T-helper 17 cell (primary cell): ENCODE results near the gene FREM2. TPM values are rescaled to one million over a fixed set of nuclear protein-coding genes. Genes with fewer than 3 reads are reported as not detected.

Source experiments
- ATAC-seq: fragments of 150-1000 bp; cut with Tn5 transposase; 2 replicates; pipeline ENCODE4 v1.10.0; 2021; ENCODE audit warnings: mild to moderate bottlenecking, moderate library complexity
- DNase-seq, 3 donors: peaks; one replicate each; pipeline versions ENCODE4 v3.0.0 to v3.0.0-alpha.2; 2020 to 2021
- H3K9me3 ChIP-seq: one replicate; pipeline ENCODE4 v1.7.0; 2013; ENCODE audit warnings: low read length, mild to moderate bottlenecking; ENCODE audit not compliant: control insufficient read depth, poor library complexity, severe bottlenecking
- H3K27ac Mint-ChIP-seq: one replicate; pipeline ENCODE4 v1.8.0; 2022; ENCODE audit warnings: mild to moderate bottlenecking, moderate library complexity, mixed read lengths
- H3K27me3 Mint-ChIP-seq: one replicate; pipeline ENCODE4 v1.8.0; 2022; ENCODE audit warnings: mixed read lengths
- H3K36me3 Mint-ChIP-seq: one replicate; pipeline ENCODE4 v1.8.0; 2022; ENCODE audit warnings: low read depth, mixed read lengths
- H3K4me1 Mint-ChIP-seq: one replicate; pipeline ENCODE4 v1.8.0; 2022; ENCODE audit warnings: mild to moderate bottlenecking, mixed read lengths
- H3K4me3 Mint-ChIP-seq: one replicate; pipeline ENCODE4 v1.8.0; 2022; ENCODE audit warnings: mild to moderate bottlenecking, moderate library complexity, mixed read lengths
- total RNA-seq, 4 donors: library from RNA in 2 of 4; stranded (reverse) in 2 of 4; gene quantifications; one replicate each; pipeline ENCODE4 v1.2.3 and lab custom pipeline; 2022 to 2026

Gene FREM2
- total RNA-seq, 2 donors from 2014 or later = not detected

GRCh38 chr13:38755793-38756192 lies 68.9 kb downstream of the FREM2 start:
- Mint-ChIP-seq H3K27me3 (peaks cover 20% of the 10 kb centered on the region), H3K4me1 (no peaks in the 10 kb centered on the region), H3K4me3 (no peak overlapping the region), H3K27ac (no peak overlapping the region), H3K36me3 (no peaks in the 10 kb centered on the region)
- ATAC-seq (no peak), DNase-seq (no peak)
- H3K9me3 ChIP-seq = no peaks in the 10 kb centered on the region

- H3K27ac Mint-ChIP-seq = no peak overlapping the region
- H3K27me3 Mint-ChIP-seq = peaks cover 14% of the 10 kb centered on the region
- H3K4me3 Mint-ChIP-seq = no peak overlapping the region
- no peaks in the 10 kb centered on the region for H3K36me3 Mint-ChIP-seq
- no peaks in the 10 kb centered on the region for H3K9me3 ChIP-seq
- DNase-seq (no peak), ATAC-seq (no peak)
- no peaks in the 10 kb centered on the region for H3K4me1 Mint-ChIP-seq
These were observed 71.4 kb downstream of the FREM2 start for GRCh38 chr13:38758277-38758676.

- H3K9me3 ChIP-seq = no peaks in the 10 kb centered on the region
- DNase-seq (no peak), ATAC-seq (no peak)
- H3K36me3 Mint-ChIP-seq = no peaks in the 10 kb centered on the region
- H3K4me3 Mint-ChIP-seq = no peak overlapping the region
- H3K4me1 Mint-ChIP-seq = peaks cover 3% of the 10 kb centered on the region
- H3K27me3 Mint-ChIP-seq = peaks cover 14% of the 10 kb centered on the region
- no peak overlapping the region for H3K27ac Mint-ChIP-seq
These were observed 72.5 kb downstream of the FREM2 start for GRCh38 chr13:38759390-38759789.

GRCh38 chr13:38763446-38764381 lies 76.8 kb downstream of the FREM2 start:
- Mint-ChIP-seq H3K27me3 (peaks cover 9% of the 10 kb centered on the region), H3K4me3 (no peak overlapping the region), H3K4me1 (peaks cover 3% of the 10 kb centered on the region), H3K27ac (no peak overlapping the region), H3K36me3 (no peaks in the 10 kb centered on the region)
- ATAC-seq (no peak), DNase-seq (no peak)
- no peaks in the 10 kb centered on the region for H3K9me3 ChIP-seq

GRCh38 chr13:38766799-38767198 lies 79.9 kb downstream of the FREM2 start:
- Mint-ChIP-seq H3K27me3 (peaks cover 11% of the 10 kb centered on the region), H3K4me1 (peaks cover 6% of the 10 kb centered on the region), H3K4me3 (no peak overlapping the region), H3K36me3 (no peaks in the 10 kb centered on the region), H3K27ac (no peak overlapping the region)
- DNase-seq (no peak), ATAC-seq (no peak)
- no peaks in the 10 kb centered on the region for H3K9me3 ChIP-seq

GRCh38 chr13:38767506-38768265 lies 80.8 kb downstream of the FREM2 start:
- H3K4me3 Mint-ChIP-seq = no peak overlapping the region
- H3K9me3 ChIP-seq = no peaks in the 10 kb centered on the region
- DNase-seq (no peak), ATAC-seq (no peak)
- peaks cover 6% of the 10 kb centered on the region for H3K4me1 Mint-ChIP-seq
- no peak overlapping the region for H3K27ac Mint-ChIP-seq
- H3K27me3 Mint-ChIP-seq = peaks cover 14% of the 10 kb centered on the region
- no peaks in the 10 kb centered on the region for H3K36me3 Mint-ChIP-seq

GRCh38 chr13:38769526-38769925 lies 82.6 kb downstream of the FREM2 start:
- no peak overlapping the region for H3K4me3 Mint-ChIP-seq
- no peak for ATAC-seq
- H3K27me3 Mint-ChIP-seq = peaks cover 23% of the 10 kb centered on the region
- no peak for DNase-seq
- H3K27ac Mint-ChIP-seq = no peak overlapping the region
- no peaks in the 10 kb centered on the region for H3K9me3 ChIP-seq
- no peaks in the 10 kb centered on the region for H3K36me3 Mint-ChIP-seq
- peaks cover 3% of the 10 kb centered on the region for H3K4me1 Mint-ChIP-seq

GRCh38 chr13:38775085-38775484 lies 88.2 kb downstream of the FREM2 start:
- Mint-ChIP-seq H3K4me3 (no peak overlapping the region), H3K4me1 (no peaks in the 10 kb centered on the region), H3K27ac (no peak overlapping the region), H3K36me3 (no peaks in the 10 kb centered on the region), H3K27me3 (peaks cover 13% of the 10 kb centered on the region)
- no peak for DNase-seq
- H3K9me3 ChIP-seq = no peaks in the 10 kb centered on the region
- ATAC-seq = no peak

GRCh38 chr13:38777347-38778119 lies 90.7 kb downstream of the FREM2 start:
- Mint-ChIP-seq H3K4me3 (no peak overlapping the region), H3K4me1 (no peaks in the 10 kb centered on the region), H3K36me3 (no peaks in the 10 kb centered on the region), H3K27me3 (peaks cover 10% of the 10 kb centered on the region), H3K27ac (no peak overlapping the region)
- DNase-seq = no peak
- no peak for ATAC-seq
- H3K9me3 ChIP-seq = no peaks in the 10 kb centered on the region

- DNase-seq (no peak), ATAC-seq (no peak)
- H3K4me1 Mint-ChIP-seq = no peaks in the 10 kb centered on the region
- no peaks in the 10 kb centered on the region for H3K9me3 ChIP-seq
- no peak overlapping the region for H3K4me3 Mint-ChIP-seq
- H3K27me3 Mint-ChIP-seq = peaks cover 10% of the 10 kb centered on the region
- no peaks in the 10 kb centered on the region for H3K36me3 Mint-ChIP-seq
- no peak overlapping the region for H3K27ac Mint-ChIP-seq
These were observed 94.7 kb downstream of the FREM2 start for GRCh38 chr13:38781539-38781938.

- H3K4me3 Mint-ChIP-seq = no peak overlapping the region
- no peak overlapping the region for H3K27ac Mint-ChIP-seq
- no peaks in the 10 kb centered on the region for H3K9me3 ChIP-seq
- ATAC-seq (no peak), DNase-seq (no peak)
- no peaks in the 10 kb centered on the region for H3K4me1 Mint-ChIP-seq
- H3K36me3 Mint-ChIP-seq = no peaks in the 10 kb centered on the region
- peaks cover 10% of the 10 kb centered on the region for H3K27me3 Mint-ChIP-seq
These were observed 97.4 kb downstream of the FREM2 start for GRCh38 chr13:38784036-38784880.

- Mint-ChIP-seq H3K4me3 (no peak overlapping the region), H3K27me3 (peaks cover 10% of the 10 kb centered on the region), H3K36me3 (no peaks in the 10 kb centered on the region), H3K27ac (no peak overlapping the region), H3K4me1 (no peaks in the 10 kb centered on the region)
- no peaks in the 10 kb centered on the region for H3K9me3 ChIP-seq
- DNase-seq = no peak
- no peak for ATAC-seq
These were observed 98.2 kb downstream of the FREM2 start for GRCh38 chr13:38785042-38785441.
